ENCODE data around the gene HS3ST1.

HS3ST1 gene

GRCh38 chr4:11431111-11431510, 2.4 kb upstream of the HS3ST1 start:
- DNase-seq = no peak

- DNase-seq = no peak
These were observed 1.8 kb upstream of the HS3ST1 start for GRCh38 chr4:11430536-11430935.

GRCh38 chr4:11429699-11430045, 978 bp upstream of the HS3ST1 start:
- DNase-seq = no peak

GRCh38 chr4:11428899-11429698, 405 bp upstream of the HS3ST1 start:
- DNase-seq = no peak

GRCh38 chr4:11427121-11427996, 1.3 kb downstream of the HS3ST1 start:
- DNase-seq = no peak

GRCh38 chr4:11426731-11427120, 2.0 kb downstream of the HS3ST1 start:
- DNase-seq = no peak

- DNase-seq = no peak
These were observed 2.7 kb downstream of the HS3ST1 start for GRCh38 chr4:11426003-11426402.

- DNase-seq = no peak
These were observed 3.8 kb downstream of the HS3ST1 start for GRCh38 chr4:11424856-11425255.

- DNase-seq = no peak
These were observed 4.7 kb downstream of the HS3ST1 start for GRCh38 chr4:11424000-11424399.

- no peak for DNase-seq
These were observed 5.2 kb downstream of the HS3ST1 start for GRCh38 chr4:11423465-11423864.

- no peak for DNase-seq
These were observed 7.6 kb downstream of the HS3ST1 start for GRCh38 chr4:11421116-11421515.

GRCh38 chr4:11420327-11420726, 8.4 kb downstream of the HS3ST1 start:
- DNase-seq = no peak

- no peak for DNase-seq
These were observed 10.1 kb downstream of the HS3ST1 start for GRCh38 chr4:11418610-11419009.

- DNase-seq = no peak
These were observed 12.0 kb downstream of the HS3ST1 start for GRCh38 chr4:11416767-11417113.

- no peak for DNase-seq
These were observed 12.5 kb downstream of the HS3ST1 start for GRCh38 chr4:11416071-11416766.

GRCh38 chr4:11415409-11416070, 13.2 kb downstream of the HS3ST1 start:
- no peak for DNase-seq

- no peak for DNase-seq
These were observed 16.5 kb downstream of the HS3ST1 start for GRCh38 chr4:11412211-11412610.

GRCh38 chr4:11409632-11410031, 19.1 kb downstream of the HS3ST1 start:
- DNase-seq = no peak

GRCh38 chr4:11408233-11408967, 20.3 kb downstream of the HS3ST1 start:
- DNase-seq = no peak

GRCh38 chr4:11407551-11407950, 21.1 kb downstream of the HS3ST1 start:
- DNase-seq = no peak

- no peak for DNase-seq
These were observed 24.3 kb downstream of the HS3ST1 start for GRCh38 chr4:11404431-11404830.

- DNase-seq = no peak
These were observed 26.5 kb downstream of the HS3ST1 start for GRCh38 chr4:11402192-11402591.

All from SHP77 treated with DMSO at 0.1 percent for 48 hours (cell line).